GM18517 (cell line): Measurements from ENCODE around the gene RGS14.
"Not testable (repeated sequence)": the region's sequence is repeated elsewhere in the genome, so short reads cannot be mapped to it uniquely, and the experiment has no call there.

Experiments
- ATAC-seq: cut with Tn5 transposase; IDR thresholded peaks from one replicate; pipeline ENCODE4 v1.9.1; 2021; ENCODE audit warnings: mild to moderate bottlenecking, moderate library complexity; ENCODE audit not compliant: unreplicated experiment

Gene RGS14

GRCh38 chr5:177327539-177328522, 29.9 kb upstream of the RGS14 start:
- ATAC-seq, result no peak

- ATAC-seq, result no peak
Observed at GRCh38 chr5:177328545-177329231, 29.0 kb upstream of the RGS14 start.

GRCh38 chr5:177329883-177330282, 27.8 kb upstream of the RGS14 start:
- ATAC-seq, result no peak

GRCh38 chr5:177330991-177331842, 26.5 kb upstream of the RGS14 start:
- ATAC-seq, result no peak

- no peak for ATAC-seq
Observed at GRCh38 chr5:177332031-177332895, 25.5 kb upstream of the RGS14 start.

DNA sequence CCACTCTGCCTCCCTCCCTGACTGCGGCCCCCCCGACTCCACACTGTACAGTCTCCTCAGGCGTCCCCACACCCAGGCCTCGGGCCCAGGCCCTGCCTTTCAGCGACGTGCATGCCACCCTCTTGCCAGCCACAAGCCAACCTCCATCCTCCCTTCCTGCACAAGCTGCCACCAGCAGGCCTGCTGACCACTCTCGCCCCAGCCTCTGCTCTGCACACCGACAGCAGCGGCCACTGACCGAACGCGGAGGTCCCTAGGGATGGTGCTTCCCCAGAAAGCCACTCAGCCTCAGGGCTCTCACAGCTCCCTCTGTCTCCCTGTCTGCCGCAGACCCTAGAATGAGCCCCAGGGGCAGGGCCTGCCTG, 24.8 kb upstream of the RGS14 start:
- no peak for ATAC-seq

- no peak for ATAC-seq
Observed at GRCh38 chr5:177333420-177334154, 24.1 kb upstream of the RGS14 start.

GRCh38 chr5:177334155-177334551, 23.6 kb upstream of the RGS14 start:
- ATAC-seq, result no peak

DNA sequence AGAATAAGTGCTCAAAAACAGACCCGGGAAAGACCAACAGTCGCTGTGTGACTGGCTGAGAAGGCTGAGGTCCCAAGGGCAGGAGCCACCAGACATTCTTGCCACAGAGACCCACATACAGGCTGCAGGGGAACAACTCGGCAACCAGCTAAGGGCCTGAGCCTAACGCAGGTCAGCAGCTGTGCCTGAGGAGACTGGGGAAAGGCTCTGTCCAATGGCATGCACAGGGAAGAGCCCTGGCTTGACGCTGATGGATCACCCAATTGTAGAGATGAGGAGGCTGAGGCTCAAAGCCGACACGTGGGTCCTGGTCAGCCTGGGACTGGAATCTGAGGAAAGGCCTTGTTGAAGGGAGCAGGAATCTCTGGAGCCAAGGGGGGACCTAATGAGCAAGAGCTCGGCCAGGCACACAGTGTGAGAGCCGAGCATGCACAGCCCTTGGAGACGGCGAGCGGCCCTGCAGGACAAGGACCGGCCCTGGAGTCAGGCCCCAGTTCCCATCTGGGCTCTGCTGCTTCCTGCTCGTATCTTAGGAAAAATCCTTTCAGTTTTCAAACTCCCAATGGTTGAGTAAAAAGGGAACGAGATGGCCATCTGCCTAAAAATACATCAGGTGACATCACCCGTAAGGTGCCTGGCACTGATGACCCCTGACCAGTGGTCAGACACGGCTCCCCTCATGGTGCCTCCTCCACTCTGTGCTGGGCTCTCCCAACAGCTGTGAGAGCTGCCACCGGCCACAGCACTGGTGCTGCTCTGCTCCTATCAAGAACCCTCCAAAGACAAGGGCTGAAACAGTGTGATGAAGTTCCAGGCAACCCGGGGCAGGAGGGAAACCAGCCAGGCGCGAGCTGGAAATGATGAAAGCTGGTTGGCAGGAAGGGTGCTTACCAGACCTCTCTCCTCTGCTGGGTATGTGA, 22.7 kb upstream of the RGS14 start:
- no peak for ATAC-seq

DNA sequence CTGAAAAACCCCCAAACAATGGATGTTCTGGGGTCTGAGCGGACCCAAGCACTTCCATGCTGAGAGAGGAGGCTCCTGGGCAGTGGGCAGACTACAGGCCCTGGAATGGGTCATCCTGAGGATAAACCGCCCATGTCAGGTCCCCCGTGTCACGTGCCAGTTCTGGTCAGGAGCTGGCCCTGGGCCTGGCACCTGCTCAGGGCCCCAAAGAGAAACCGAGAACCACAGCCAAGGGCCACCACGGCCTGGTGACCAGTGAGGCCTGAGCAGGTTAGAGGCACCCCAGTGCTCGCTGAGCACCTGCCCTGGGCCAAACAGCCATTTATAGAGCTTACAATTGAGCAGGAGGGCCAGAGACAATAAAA, 22.0 kb upstream of the RGS14 start:
- ATAC-seq, result no peak

DNA sequence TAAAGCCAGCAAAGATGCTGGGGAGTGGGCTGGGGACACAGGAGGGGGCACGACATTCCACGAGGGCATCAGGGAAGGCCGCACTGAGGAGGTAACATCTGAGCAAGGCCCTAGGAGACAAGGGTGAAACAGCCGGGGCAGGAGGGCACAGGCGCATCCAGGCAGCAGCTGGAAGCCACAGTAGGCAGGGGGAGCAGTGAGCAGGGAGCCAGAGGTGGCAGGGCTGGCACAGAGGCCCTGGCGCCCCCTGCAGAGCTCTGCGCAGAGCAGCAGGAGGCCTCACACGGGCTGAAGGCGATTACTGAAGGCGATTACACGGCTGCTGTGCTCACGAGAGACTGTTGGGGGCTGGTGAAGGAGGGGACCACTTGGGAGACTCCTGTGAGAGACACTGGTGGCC, 21.6 kb upstream of the RGS14 start:
- ATAC-seq, result no peak

- ATAC-seq, result no peak
Observed at GRCh38 chr5:177336603-177337494, 20.9 kb upstream of the RGS14 start.

DNA sequence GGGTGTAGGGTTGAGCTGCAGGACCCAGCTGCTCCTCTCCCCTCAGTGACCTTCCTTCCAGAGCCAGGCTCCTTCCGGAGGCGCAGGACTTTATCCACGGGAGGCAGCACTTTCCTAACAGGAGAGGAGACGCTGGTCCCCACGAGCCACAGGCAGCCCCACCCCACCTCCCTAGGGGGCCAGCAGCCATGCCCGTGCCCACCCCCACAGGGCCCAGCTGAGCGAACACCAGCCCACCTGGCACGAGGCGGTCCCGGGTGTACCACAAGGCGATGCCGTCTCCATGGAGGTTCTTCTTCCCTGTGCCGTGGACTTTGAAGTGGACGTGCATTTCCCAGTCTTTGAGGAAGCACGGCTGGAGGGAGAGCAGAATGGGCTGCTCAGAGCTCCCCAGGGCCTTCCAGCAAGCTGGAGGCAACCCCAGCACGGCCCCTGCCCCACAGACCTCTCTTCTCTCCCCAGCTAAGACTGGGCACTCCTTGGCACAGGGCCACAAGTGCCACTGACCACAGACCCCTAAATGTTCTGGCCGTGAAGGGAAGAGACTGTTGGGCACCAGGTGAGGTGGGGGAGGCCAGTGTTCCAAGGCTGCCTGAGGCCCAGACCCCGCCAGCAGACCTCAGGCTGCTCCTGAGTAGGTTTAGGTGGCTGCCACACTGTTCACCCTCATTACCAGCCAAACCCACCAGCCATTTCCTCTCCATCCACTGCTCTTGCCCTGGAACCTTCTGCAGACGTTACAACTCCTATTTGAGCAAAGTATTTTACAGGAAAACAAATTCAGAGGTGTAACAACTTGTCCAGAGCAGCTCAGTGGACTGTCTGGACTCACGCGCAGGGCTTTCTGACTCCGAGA, 19.2 kb upstream of the RGS14 start:
- ATAC-seq, result no peak

DNA sequence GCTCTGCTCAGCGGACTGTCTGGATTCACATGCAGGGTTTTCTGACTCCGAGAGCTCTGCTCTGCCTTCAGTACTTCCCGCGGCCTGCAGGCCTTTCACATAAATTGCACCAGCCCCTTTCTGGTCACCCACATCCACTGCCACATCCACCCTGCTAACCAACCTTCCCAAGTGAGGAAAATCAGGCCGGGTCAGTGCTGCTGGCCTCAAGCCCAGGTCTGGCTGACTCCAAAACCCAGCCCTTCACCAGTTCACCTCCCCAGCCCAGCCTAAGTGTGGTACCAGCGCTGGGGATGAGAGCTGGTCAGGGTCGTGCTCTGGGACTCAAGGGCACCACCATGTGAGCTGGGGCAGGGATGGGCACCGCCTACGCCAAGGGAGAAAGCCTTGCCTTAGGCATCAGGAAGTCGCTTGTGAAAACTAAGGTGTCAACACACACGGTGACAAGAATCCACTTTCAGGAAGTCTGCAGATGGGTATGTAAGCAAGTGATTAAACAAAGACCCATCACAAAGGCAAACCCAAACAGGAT, 18.6 kb upstream of the RGS14 start:
- no peak for ATAC-seq

- not testable (repeated sequence) for ATAC-seq
Observed at GRCh38 chr5:177343000-177343399, 14.7 kb upstream of the RGS14 start.

DNA sequence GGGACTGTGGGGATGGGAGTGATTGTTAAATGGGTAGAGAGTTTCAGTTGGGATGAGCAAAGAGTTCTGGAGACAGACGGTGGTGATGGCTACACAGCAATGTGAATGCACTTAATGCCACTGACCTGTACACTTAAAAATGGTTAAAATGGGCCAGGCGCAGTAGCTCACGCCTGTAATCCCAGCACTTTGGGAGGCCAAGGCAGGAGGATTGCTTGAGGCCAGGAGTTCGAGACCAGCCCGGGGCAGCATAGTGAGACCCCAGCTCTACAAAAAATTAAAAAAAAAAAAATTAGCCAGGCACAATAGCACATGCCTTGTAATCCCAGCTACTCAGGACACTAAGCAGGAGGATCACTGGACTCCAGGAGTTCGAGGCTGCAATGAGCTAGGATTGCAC, 13.9 kb upstream of the RGS14 start:
- no peak for ATAC-seq
